ENCODE results near the gene TLN1. TPM values are rescaled to one million over a fixed set of nuclear protein-coding genes. Genes with fewer than 3 reads are reported as not detected.

TLN1 gene
- 71.0 and 79.0 TPM in 2 replicates for total RNA-seq

GRCh38 chr9:35732185-35732799, at the start of gene TLN1, which contains the start of gene CREB3:
Gene TLN1 (minus strand): TSS chr9:35732195. CDS start chr9:35725694, 6,501 bp downstream.
Gene CREB3 (plus strand): TSS chr9:35732666. CDS start chr9:35732773, 107 bp downstream.
- no peaks in the 10 kb centered on the region for H3K27me3 ChIP-seq (ENCODE audit: control insufficient read depth, insufficient read depth, low read length)
- FAIRE-seq (no peak), DNase-seq (ENCODE audit: low read depth) (peak; percentile 96)
- peak; percentile 3 for TF ChIP-seq CTCF (IDR thresholded peaks at IDR 0.05; ENCODE audit: insufficient read depth, low read length, severe bottlenecking)
- H3K4me3 ChIP-seq (ENCODE audit: low read depth, low read length) = peak within 1 kb of the TSS; percentile 58
- peaks cover 13% of the 10 kb centered on the region for H3K36me3 ChIP-seq (ENCODE audit: control insufficient read depth, insufficient read depth, low read length)

GRCh38 chr9:35781066-35781465, 49.1 kb upstream of the TLN1 start:
- H3K36me3 ChIP-seq (ENCODE audit: control insufficient read depth, insufficient read depth, low read length) = no peaks in the 10 kb centered on the region
- no peak for TF ChIP-seq CTCF (IDR thresholded peaks at IDR 0.05; ENCODE audit: insufficient read depth, low read length, severe bottlenecking)
- no peaks in the 10 kb centered on the region for H3K27me3 ChIP-seq (ENCODE audit: control insufficient read depth, insufficient read depth, low read length)
- DNase-seq (ENCODE audit: low read depth) (no peak), FAIRE-seq (no peak)
- H3K4me3 ChIP-seq (ENCODE audit: low read depth, low read length) = no peak overlapping the region

- no peak overlapping the region for H3K4me3 ChIP-seq (ENCODE audit: low read depth, low read length)
- DNase-seq (ENCODE audit: low read depth) (no peak), FAIRE-seq (no peak)
- H3K27me3 ChIP-seq (ENCODE audit: control insufficient read depth, insufficient read depth, low read length) = no peaks in the 10 kb centered on the region
- no peaks in the 10 kb centered on the region for H3K36me3 ChIP-seq (ENCODE audit: control insufficient read depth, insufficient read depth, low read length)
- TF ChIP-seq CTCF (IDR thresholded peaks at IDR 0.05; ENCODE audit: insufficient read depth, low read length, severe bottlenecking) = no peak
These were observed 46.5 kb upstream of the TLN1 start for GRCh38 chr9:35778496-35778895.

GRCh38 chr9:35776018-35776417, 44.0 kb upstream of the TLN1 start:
- Histone ChIP-seq H3K36me3 (ENCODE audit: control insufficient read depth, insufficient read depth, low read length) (no peaks in the 10 kb centered on the region), H3K4me3 (ENCODE audit: low read depth, low read length) (no peak overlapping the region), H3K27me3 (ENCODE audit: control insufficient read depth, insufficient read depth, low read length) (no peaks in the 10 kb centered on the region)
- no peak for FAIRE-seq
- TF ChIP-seq CTCF (IDR thresholded peaks at IDR 0.05; ENCODE audit: insufficient read depth, low read length, severe bottlenecking) = no peak
- no peak for DNase-seq (ENCODE audit: low read depth)

GRCh38 chr9:35774907-35775635, 43.1 kb upstream of the TLN1 start:
- no peak overlapping the region for H3K4me3 ChIP-seq (ENCODE audit: low read depth, low read length)
- DNase-seq (ENCODE audit: low read depth) (no peak), FAIRE-seq (no peak)
- H3K27me3 ChIP-seq (ENCODE audit: control insufficient read depth, insufficient read depth, low read length) = no peaks in the 10 kb centered on the region
- no peaks in the 10 kb centered on the region for H3K36me3 ChIP-seq (ENCODE audit: control insufficient read depth, insufficient read depth, low read length)
- TF ChIP-seq CTCF (IDR thresholded peaks at IDR 0.05; ENCODE audit: insufficient read depth, low read length, severe bottlenecking) = no peak
